GM08714 (cell line): ENCODE data around the gene CD163L1.

Experiments
- H3K4me3 ChIP-seq: fragments of 200-500 bp; sonication (Bioruptor generic); 2 replicates; pipeline ENCODE4 v1.5.1; 2014; ENCODE audit warnings: mild to moderate bottlenecking, low read length, inconsistent platforms
- ZNF274 ChIP-seq: IDR thresholded peaks from 2 replicates; pipeline ENCODE4 v1.6.1; 2012; ENCODE audit warnings: mild to moderate bottlenecking, low read depth, low read length

CD163L1 gene

GRCh38 chr12:7444076-7444475, at the start of gene CD163L1:
CD163L1 (minus strand) TSS chr12:7444153; CDS start chr12:7444127, 26 bp downstream.
- H3K4me3 ChIP-seq, result no peak within 1 kb of the TSS
- TF ChIP-seq ZNF274, result no peak

- H3K4me3 ChIP-seq, result no peak overlapping the region
Observed at GRCh38 chr12:7493006-7493405, 49.1 kb upstream of the CD163L1 start.

GRCh38 chr12:7486512-7486911, 42.6 kb upstream of the CD163L1 start:
- H3K4me3 ChIP-seq, result no peak overlapping the region
- TF ChIP-seq ZNF274, result no peak

More at GRCh38 chr12:7493006-7493405, 49.1 kb upstream of the CD163L1 start:
- no peak for TF ChIP-seq ZNF274

- no peak overlapping the region for H3K4me3 ChIP-seq
- no peak for TF ChIP-seq ZNF274
Observed at GRCh38 chr12:7485095-7485494, 41.1 kb upstream of the CD163L1 start.

- no peak for TF ChIP-seq ZNF274
- H3K4me3 ChIP-seq, result no peak overlapping the region
Observed at GRCh38 chr12:7483343-7483742, 39.4 kb upstream of the CD163L1 start.

GRCh38 chr12:7479771-7480170, 35.8 kb upstream of the CD163L1 start:
- H3K4me3 ChIP-seq, result no peak overlapping the region
- no peak for TF ChIP-seq ZNF274

GRCh38 chr12:7472060-7472459, 28.1 kb upstream of the CD163L1 start:
- H3K4me3 ChIP-seq, result no peak overlapping the region
- no peak for TF ChIP-seq ZNF274

- H3K4me3 ChIP-seq, result no peak overlapping the region
- no peak for TF ChIP-seq ZNF274
Observed at GRCh38 chr12:7460375-7461259, 16.7 kb upstream of the CD163L1 start.

- no peak for TF ChIP-seq ZNF274
- no peak overlapping the region for H3K4me3 ChIP-seq
Observed at GRCh38 chr12:7459973-7460372, 16.0 kb upstream of the CD163L1 start.

GRCh38 chr12:7451756-7452155, 7.8 kb upstream of the CD163L1 start:
- no peak for TF ChIP-seq ZNF274
- H3K4me3 ChIP-seq, result no peak overlapping the region

GRCh38 chr12:7450667-7451066, 6.7 kb upstream of the CD163L1 start:
- H3K4me3 ChIP-seq, result no peak overlapping the region
- no peak for TF ChIP-seq ZNF274

GRCh38 chr12:7448099-7448498, 4.1 kb upstream of the CD163L1 start:
- TF ChIP-seq ZNF274, result no peak
- no peak overlapping the region for H3K4me3 ChIP-seq

GRCh38 chr12:7444537-7444936, 584 bp upstream of the CD163L1 start:
- no peak overlapping the region for H3K4me3 ChIP-seq
- no peak for TF ChIP-seq ZNF274

GRCh38 chr12:7441216-7441615, 2.7 kb downstream of the CD163L1 start:
- H3K4me3 ChIP-seq, result no peak overlapping the region
- TF ChIP-seq ZNF274, result no peak
